ENCODE measurements around the gene ZNF827. TPM values are rescaled to one million over a fixed set of nuclear protein-coding genes. Genes with fewer than 3 reads are reported as not detected.

ZNF827 gene
- total RNA-seq, 1 experiment from 2014 or later = 19.1 TPM

DNA sequence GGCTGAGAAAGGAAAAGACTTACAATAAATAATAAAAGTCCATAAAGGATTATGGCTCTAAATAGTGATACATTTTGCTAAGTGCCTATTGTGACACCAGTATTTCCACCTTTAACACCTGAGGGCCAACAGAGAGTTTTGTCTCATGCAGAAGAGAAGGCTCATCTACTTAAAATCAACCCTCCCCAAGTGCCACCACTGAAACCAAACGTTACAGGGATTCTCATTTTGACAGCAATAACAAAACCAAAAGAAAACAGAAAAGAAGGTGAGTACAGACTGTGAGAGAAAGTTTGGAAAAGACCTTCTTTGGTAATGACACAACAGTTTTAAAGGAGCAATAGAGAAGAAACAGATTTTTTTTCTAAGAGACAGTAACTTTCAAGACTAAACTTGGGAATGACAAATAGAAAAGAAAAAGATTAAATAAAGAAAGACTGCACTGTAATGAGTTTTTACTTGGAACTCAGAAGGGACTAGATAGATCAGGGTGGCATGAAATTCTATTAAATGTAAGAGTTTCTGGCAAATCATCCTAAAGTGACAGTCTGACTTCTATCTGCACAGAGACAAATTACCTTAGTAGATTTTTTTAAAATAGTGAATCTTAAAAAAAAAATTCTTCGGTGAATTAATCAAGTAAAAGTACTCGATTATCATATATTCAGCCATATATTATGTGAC, 109.7 kb downstream of the ZNF827 start:
- Histone ChIP-seq H3K4me1 (ENCODE audit: control insufficient read depth in 1 of 2, insufficient read depth in 2 of 2, low read length in 2 of 2) (no peaks in the 10 kb centered on the region; a peak in 1 of 4 replicates), H3K9me2 (ENCODE audit: insufficient read depth) (no peaks in the 10 kb centered on the region), H2AFZ (ENCODE audit: low read depth, low read length, poor library complexity, severe bottlenecking) (no peak overlapping the region), H3K9me3 (ENCODE audit: control insufficient read depth in 1 of 2, insufficient read depth in 1 of 2, low read depth in 1 of 2, low read length in 2 of 2) (no peaks in the 10 kb centered on the region), H3K79me2 (ENCODE audit: insufficient read depth, low read length) (no peaks in the 10 kb centered on the region), H3K27ac (ENCODE audit: low read depth, low read length) (no peak overlapping the region), H3K27me3 (ENCODE audit: insufficient read depth, low read length) (no peaks in the 10 kb centered on the region), H3K4me2 (ENCODE audit: low read length) (no peak overlapping the region), H4K20me1 (ENCODE audit: insufficient read depth) (no peaks in the 10 kb centered on the region), H3K36me3 (ENCODE audit: control insufficient read depth in 1 of 2, insufficient read depth in 2 of 2, low read length in 2 of 2) (no peaks in the 10 kb centered on the region), H3K4me3 (replicated peaks in 1 of 2; ENCODE audit: low read depth in 1 of 2, low read length in 2 of 2) (no peak overlapping the region), H3K9ac (ENCODE audit: low read length) (no peak overlapping the region)
- ATAC-seq (no peak), DNase-seq (ENCODE audit: low read depth, low spot score) (no peak)
- intact Hi-C loops (cut with micrococcal nuclease) = no loop called here
- TF ChIP-seq, protein P1, sequence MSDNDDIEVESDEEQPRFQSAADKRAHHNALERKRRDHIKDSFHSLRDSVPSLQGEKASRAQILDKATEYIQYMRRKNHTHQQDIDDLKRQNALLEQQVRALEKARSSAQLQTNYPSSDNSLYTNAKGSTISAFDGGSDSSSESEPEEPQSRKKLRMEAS (IDR thresholded peaks at IDR 0.05) = no peak
- no peak for TF ChIP-seq POLR2AphosphoS5 (IDR thresholded peaks at IDR 0.05; ENCODE audit: low read depth, low read length)
- no peak for TF ChIP-seq YY1 (IDR thresholded peaks at IDR 0.05; ENCODE audit: extremely low read depth, insufficient replicate concordance, low read depth, low read length)
- TF ChIP-seq EGR1 (IDR thresholded peaks at IDR 0.05; ENCODE audit: low read depth) = no peak
- no peak for TF ChIP-seq CBX3 (IDR thresholded peaks at IDR 0.05; ENCODE audit: low read depth)
- TF ChIP-seq, protein P2, sequence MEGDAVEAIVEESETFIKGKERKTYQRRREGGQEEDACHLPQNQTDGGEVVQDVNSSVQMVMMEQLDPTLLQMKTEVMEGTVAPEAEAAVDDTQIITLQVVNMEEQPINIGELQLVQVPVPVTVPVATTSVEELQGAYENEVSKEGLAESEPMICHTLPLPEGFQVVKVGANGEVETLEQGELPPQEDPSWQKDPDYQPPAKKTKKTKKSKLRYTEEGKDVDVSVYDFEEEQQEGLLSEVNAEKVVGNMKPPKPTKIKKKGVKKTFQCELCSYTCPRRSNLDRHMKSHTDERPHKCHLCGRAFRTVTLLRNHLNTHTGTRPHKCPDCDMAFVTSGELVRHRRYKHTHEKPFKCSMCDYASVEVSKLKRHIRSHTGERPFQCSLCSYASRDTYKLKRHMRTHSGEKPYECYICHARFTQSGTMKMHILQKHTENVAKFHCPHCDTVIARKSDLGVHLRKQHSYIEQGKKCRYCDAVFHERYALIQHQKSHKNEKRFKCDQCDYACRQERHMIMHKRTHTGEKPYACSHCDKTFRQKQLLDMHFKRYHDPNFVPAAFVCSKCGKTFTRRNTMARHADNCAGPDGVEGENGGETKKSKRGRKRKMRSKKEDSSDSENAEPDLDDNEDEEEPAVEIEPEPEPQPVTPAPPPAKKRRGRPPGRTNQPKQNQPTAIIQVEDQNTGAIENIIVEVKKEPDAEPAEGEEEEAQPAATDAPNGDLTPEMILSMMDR (IDR thresholded peaks at IDR 0.05 in 2 of 3, conservative IDR thresholded peaks at IDR 0.05 in 1 of 3; ENCODE audit: borderline replicate concordance in 1 of 3, insufficient read depth in 1 of 3, low read depth in 2 of 3, low read length in 2 of 3) = no peak
- no peak for TF ChIP-seq TCF7L2 (IDR thresholded peaks at IDR 0.05; ENCODE audit: borderline replicate concordance, extremely low read depth, insufficient read depth, insufficient read length)
- TF ChIP-seq ZNF274 (IDR thresholded peaks at IDR 0.05; ENCODE audit: low read depth, low read length) = no peak
- TF ChIP-seq SP1 (IDR thresholded peaks at IDR 0.05; ENCODE audit: low read depth) = no peak
- TF ChIP-seq JUND (IDR thresholded peaks at IDR 0.05) = no peak
- no peak for TF ChIP-seq EZH2phosphoT487 (IDR thresholded peaks at IDR 0.05; ENCODE audit: borderline replicate concordance)
- no peak for TF ChIP-seq CEBPB (IDR thresholded peaks at IDR 0.05; ENCODE audit: low read depth)
- TF ChIP-seq RAD21 (IDR thresholded peaks at IDR 0.05; ENCODE audit: low read depth) = no peak
- TF ChIP-seq, protein P3, sequence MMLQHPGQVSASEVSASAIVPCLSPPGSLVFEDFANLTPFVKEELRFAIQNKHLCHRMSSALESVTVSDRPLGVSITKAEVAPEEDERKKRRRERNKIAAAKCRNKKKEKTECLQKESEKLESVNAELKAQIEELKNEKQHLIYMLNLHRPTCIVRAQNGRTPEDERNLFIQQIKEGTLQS (IDR thresholded peaks at IDR 0.05) = no peak
- no peak for TF ChIP-seq FOSL1 (IDR thresholded peaks at IDR 0.05; ENCODE audit: low read depth)
- TF ChIP-seq EZH2 (IDR thresholded peaks at IDR 0.05) = no peak
- no peak for TF ChIP-seq SRF (IDR thresholded peaks at IDR 0.05; ENCODE audit: low read depth)
- RAD21 ChIA-PET (ENCODE audit: low non-redundant PET in 1 of 2, low total read pairs in 2 of 2, uncharacterized antibody in 2 of 2, unreplicated experiment in 2 of 2) = no interaction called here
- CTCF ChIA-PET = no interaction called here
- POLR2A ChIA-PET = no interaction called here
- BruUV-seq (replicated peaks) = no TSS peak

Data from HCT116 (cell line).